ENCODE results near the gene ARHGAP1.

Gene ARHGAP1

DNA sequence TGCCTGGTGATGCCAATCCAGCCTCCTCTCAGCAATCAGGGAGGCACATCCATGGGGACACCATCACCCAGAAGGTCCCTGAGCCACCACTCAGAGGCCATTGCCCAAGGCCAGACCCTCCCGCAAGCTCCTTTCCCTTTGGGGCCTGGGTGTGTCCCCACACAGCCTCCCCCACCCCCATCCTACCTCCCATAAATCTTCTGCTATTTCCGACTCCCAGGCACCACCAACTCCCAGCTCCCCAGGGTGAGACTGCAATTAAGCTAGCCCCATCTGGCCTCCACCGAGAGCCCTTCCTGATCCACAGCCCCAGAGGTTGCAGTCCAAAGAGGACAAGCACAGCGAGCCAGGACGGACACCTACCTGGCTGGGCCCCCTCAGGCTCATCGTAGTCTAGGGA lies 6.3 kb downstream of the ARHGAP1 start:
- DNase-seq (ENCODE audit: low spot score): no peak

DNA sequence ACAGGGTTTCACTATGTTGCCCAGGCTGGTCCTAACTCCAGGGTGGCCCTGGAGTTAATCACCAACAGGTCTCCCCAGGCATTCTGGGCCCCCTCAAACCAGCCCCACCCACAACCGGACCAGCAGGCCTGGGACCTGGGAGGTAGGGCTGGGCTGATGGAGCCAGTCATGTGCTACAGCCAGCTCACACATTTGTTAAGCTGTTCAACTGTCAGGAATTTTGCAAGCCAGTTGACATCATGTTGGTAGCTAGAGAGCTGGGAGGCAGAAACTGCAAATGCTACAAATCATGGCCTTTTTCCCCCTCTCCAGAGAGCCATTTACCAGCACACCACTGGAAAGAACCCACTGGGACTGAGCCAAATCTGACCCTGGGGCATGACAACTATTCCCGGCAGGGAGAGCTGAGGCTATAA lies 6.8 kb downstream of the ARHGAP1 start:
- DNase-seq (ENCODE audit: low spot score): peak; percentile 42

DNA sequence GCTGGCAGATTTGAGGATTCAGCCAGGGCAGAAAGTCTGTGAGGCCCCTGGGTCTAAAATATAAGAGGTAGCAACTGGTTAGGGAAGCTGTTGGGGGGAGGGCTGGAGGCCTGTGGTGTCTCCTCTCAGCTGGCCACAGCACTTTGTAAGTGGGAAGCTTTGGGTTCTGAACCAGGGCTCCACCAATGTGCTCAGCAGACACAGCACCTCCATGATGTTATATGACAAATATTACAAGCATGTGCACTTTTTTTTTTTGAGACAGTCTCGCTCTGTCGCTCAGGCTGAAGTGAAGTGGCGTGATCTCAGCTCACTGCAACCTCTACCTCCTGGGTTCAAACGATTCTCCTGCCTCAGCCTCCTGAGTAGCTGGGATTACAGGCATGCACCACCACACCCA lies 8.0 kb downstream of the ARHGAP1 start:
- no peak for DNase-seq (ENCODE audit: low spot score)

DNA sequence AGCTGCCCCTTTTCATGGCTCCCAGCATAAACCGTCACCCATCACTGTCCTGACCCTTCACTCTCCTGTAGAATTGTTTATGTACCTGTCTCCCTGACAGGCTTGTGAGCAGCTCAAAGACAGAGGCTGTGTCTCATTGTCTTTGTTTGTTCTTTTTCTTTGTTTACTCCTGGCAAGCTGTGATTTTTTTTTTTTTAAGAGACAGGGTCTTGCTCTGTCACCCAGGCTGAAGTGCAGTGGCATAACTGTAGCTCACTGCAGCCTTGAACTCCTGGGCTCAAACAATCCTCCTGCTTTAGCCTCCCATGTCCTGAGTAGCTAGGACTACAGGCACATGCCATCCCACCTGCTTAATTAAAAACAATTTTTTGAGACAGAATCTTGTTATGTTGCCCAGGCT lies 9.7 kb downstream of the ARHGAP1 start:
- DNase-seq (ENCODE audit: low spot score): no peak

DNA sequence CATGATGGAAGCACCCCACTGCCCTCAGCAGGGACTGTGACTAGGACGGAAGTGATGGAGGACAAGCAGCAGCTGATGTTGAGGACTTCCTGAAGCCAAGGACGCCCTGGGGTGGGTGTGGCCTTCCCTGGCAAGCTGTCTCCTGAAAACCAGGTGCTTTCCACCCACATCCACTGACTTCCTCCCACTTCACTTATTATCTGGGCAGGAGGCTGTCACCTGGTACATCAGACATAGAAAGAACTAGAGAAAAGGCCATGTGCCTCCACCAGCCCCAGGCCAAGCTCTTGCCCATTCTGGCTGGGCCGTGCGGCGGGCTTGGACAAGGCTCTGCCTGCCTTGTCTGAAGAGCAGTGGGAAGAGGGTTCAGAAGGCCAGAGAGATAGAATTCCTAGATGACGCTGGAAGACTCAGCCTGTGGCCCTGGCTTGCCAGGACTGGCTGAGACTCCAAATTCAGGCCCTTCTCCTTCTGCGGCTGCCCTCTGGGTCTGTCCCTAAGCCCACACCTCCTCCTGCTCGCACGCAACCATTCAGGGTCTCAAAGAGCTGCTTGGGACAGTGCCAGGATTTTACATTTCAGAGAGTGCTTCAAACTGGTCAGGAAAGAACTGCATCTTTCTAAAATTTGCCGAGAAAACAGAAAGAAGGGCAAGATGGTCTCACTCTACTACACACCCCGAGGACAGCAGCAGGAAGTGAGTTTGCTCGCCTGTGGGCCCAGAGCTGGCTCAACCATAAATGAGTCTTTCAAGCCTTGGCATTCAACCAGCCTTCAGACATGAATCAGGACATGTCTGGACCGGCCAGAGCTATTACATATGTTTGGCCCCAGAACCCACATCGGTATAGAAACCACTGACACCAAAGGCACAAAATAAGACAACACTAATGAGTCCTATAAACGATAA lies 13.3 kb downstream of the ARHGAP1 start:
- DNase-seq (ENCODE audit: low spot score): peak; percentile 53

DNA sequence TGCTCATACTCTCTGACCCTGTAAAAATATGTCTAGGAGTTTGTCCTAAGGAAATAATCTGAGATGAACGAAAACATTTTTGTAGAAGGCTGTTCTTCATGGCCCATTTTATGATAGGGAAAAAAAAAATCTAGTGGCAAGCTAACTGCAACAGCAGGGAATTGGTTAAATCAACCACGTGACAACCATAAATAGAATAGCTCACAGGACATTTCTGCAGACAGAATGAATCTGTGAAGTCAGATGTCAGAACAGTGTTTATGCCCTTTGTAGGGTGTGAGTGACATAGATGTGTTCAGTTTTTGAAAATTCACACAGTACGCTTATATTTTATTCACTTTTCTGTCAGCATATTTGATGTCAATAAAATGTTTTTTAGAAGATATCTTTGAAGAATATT lies 16.1 kb downstream of the ARHGAP1 start:
- no peak for DNase-seq (ENCODE audit: low spot score)

DNA sequence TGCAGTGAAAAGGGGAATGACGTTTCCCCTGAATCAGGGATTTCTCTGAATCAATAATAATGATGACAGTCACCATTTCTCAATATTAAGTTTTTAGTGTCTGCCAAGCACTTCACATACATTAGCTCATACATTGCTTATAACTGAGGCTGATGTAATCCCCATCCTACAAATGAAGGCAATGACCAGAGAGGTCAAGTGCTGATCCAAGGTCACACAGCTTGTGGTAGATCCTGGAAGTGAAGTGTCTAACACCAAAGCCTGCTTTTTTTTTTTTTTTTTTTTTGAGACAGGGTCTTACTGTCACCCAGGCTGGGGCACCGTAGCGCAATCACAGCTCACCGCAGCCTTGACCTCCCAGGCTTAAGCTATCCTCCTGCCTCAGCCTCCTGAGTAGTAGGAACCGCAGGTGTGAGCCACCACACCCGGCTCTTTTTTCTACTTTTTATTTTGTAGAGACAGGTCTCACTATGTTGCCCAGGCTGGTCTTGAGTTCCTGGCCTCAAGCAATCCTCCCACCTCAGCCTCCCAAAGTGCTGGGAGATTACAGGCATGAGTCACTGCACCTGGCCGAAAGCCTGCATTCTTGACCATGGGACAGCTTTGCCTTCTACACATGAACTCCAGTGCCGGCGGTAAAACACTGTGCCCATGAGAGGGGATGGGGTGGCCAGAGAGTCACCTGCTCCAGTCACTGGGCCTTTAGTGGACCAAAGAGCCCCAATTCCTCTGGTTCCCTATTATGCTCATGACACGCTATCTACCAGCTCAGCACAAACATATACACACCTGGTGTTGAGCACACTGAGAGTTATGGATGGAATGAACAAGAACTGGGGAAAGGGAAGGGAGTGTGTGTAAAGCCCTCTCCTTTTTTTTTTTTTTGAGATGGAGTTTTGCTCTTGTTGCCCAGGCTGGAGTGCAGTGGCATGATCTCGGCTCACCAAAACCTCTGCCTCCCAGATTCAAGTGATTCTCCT lies 17.4 kb downstream of the ARHGAP1 start:
- DNase-seq (ENCODE audit: low spot score): no peak

DNA sequence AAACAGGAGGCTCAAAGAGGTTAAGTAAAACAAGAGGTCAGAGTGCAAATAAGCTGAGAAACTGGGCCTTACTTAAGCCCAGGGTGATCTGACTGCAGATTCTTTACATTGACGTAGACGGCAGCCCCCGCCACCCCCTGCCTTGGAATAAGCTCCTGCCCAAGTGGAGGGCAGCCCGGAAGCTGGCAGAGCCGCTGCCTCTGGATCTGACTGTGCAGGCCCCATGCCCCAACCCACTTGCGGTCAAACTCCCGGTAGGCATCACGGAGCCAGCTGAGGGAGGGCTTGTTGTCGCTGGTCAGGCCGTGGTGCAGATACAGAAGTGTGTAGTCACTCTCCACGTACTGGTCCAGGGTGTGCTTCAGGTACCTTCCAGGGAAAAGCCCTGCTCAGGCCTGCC lies 18.6 kb downstream of the ARHGAP1 start:
- no peak for DNase-seq (ENCODE audit: low spot score)

DNA sequence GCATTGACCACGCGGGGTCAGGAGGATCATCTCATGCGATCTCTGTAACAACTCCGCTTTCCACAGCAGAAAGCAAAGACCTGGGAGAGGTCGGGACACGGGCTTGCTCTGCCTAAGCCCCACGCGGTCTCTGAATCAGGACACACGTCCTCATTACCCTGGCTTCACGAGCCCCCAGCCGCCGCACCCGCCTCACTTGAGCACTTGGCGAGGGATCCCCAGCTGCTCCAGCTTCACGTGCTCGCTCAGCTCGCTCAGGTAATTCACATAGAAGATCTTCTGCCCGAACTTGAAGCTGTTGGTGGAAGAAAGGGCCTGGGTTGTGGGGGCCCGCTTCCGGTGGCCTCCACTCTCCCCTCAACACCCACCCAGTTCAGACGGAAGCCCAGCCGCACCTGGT lies 19.6 kb downstream of the ARHGAP1 start:
- DNase-seq (ENCODE audit: low spot score): no peak

DNA sequence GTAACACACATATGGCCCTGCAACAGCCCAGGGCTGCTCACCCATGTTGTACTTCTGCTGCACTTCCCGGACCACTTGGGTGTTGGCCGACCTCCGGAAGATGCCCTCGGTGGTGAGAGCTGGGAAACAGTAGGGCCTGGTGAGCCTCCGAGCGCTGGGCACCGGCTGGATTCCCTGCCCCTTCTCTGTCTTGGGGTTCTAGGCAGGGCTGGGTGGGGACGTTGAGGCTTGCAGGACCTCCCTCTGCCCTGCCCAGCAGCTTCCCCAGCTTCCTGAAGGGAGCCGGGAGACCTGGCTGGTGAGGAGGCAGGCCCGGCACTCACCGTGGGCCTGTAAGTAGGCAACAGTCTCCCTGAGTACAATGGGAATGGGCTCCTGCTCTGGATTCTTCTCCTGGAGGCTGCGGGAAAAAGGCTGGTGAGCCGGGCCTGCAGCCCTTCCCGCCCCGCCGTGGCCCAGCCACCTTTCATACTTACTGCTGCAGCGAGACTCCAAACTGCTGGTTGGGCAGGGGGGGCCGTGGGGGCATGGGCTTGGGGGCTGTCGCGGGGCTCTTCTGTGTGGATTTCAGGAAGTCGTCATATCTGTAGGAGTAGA lies 20.2 kb downstream of the ARHGAP1 start:
- no peak for DNase-seq (ENCODE audit: low spot score)

DNA sequence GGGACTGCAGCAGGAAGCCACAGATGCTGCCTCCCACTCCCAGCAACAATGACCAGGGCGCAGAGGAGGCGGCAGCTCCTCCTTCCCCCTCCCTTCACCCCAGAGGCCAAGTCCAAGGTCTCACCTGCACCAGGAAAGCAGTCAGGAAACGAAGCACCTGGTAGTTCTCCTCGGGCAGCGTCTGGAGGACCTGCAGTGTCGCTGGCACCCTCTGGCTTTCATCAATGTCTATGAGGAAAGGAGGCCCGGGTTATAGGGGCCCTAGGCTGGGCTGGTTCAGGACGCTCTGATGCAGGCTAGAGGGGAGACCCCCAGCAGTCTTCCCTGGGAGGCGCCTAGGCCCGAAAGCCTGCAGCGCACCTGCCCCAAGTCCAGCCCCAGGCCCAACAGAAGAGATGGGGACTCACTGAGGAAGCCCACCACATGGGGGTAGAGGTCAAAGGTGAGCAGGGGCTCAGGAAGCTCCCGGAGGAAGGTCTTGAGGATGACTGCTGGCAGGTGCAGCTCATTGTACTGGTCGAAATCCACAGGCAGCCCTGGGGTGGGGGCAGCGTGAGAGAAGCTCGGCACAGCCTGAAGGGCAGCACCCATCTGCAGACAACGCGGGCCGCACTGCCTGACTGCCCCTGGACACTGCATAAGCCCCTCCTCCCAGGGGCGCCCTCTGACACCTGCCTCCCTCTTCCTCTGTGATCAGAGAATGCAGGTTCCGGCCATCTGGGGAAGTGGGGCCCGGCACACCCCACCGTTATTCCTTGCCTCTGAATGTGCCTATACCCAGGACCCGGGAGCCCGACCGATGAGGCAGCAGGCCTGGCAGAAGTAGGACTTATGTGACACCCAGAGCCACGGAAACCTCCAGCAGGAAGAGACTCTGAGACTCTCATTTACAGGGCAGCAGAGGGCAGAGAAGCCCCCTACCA lies 20.9 kb downstream of the ARHGAP1 start:
- no peak for DNase-seq (ENCODE audit: low spot score)

DNA sequence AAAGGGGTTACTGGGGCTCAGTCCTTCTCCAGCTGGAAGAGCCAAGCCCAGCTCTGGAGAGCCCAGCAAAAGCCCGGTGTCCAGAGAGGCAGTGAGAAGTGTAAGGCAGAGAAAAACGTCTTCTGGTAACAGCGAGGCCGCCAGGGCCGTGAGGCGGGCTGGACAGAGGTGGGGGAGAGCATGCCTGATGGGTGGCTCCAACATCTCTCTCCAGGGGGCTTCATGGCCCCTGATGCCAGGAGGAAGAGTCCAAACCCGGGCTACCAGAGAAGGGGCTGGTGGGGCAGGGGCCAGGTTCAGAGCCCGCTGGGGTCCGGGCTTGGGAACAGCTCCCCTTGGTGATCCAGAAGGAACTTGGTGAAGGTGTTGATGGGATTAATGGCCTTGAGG lies 21.7 kb downstream of the ARHGAP1 start:
- no peak for DNase-seq (ENCODE audit: low spot score)

DNA sequence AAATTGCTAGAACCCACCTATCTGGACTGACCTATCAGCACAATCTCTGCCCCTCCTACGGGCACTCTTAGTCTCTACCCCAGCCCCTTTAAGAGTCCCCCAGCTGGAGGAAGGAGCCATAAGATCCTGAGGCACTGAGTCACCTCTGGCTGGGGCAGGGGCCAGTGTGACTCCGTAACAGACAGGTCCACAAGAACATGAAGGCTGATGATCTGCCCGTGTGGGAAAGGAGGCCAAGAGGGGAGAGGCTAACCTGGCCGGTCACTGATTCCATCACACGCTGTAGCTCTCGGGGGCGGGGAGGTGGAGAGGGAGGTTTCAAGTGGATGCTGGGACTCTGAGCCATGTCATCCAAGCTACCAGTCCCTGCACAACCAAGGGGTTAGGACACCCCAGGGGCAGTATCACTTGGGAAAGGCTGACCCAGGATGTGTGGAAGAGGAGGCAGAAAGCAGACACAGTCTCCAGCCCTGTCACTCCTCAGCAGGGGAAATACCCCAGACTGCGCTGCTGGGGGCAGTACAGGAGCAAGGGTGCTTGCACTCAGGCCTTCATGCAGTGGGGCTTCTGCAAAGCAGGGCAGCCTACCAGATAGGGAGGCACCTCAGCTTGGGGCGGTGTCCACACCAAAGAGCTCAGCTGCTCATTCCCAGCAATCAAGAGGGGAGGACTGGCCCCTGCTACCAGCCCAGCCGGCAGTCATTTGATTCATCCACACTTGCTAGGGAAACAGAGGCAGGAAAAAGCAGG lies 22.3 kb downstream of the ARHGAP1 start:
- DNase-seq (ENCODE audit: low spot score): no peak

DNA sequence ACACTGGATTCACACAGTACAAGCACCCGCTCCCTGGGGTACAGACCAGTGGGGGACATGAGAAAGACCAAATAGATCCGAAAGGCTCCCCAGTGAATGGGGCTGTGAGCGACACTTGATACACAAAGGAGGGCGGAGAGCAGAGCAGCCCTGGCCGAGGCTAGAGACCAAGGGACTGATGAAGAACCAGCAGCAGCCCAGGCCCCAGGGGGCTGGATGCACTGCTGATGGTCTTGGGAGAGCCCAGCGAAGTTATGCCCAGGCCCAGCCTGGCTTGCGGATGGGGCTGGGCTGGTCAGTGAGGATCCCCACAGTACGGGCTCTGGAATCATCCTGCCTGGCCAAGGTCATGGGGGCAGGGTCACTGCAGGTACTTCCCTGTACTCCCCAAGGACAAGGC lies 23.2 kb downstream of the ARHGAP1 start:
- no peak for DNase-seq (ENCODE audit: low spot score)

DNA sequence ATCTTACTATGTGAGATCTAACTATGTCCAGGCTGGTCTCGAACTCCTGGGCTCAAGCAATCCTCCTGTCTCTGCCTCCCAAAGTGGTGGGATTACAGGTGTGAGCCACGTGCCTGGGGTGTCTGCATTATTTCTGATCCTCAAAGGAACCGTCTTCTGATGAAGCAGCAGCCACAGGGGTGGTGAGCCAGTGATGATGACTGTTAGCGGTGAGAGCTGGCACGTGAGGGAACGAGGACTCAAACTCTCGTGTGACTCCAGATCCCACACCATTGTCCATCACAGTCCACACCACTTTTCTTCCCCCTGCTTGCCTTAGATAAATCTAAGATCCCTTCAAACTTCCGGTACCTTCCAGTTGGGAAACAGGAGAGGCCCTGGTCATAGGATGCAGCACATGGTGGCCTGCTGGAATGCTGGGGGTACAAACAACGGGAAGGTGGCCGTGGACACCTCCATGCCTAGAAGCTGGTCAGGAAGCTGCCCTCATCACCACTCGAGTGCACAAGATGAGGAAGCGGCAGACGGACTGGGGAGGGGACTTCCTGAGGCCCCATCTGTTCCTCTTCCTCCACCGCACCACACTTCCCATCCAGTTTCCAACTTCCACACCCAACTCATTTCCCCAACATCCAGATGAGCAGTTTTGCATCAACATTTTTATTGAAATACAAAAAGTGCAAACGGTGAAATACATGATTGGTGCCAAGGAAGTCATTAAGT lies 23.8 kb downstream of the ARHGAP1 start:
- no peak for DNase-seq (ENCODE audit: low spot score)

DNA sequence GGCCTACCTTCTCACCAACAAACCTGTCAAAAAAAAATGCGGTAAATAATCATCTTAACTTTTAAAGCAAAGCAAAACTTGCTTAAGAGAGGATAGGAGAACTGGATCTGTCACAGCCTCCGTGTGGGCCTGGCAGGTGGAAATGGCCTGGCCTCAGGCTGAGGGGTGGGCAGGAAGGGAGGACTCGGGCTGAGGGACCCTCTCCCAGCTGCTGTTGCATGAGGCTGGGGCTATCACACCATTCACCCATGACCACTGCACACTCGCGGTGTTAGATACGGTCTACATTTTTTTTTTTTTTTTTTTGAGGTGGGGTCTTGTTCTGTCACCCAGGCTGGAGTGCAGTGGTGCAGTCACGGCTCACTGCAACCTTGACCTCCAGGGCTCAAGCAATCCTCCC lies 24.5 kb downstream of the ARHGAP1 start:
- no peak for DNase-seq (ENCODE audit: low spot score)

DNA sequence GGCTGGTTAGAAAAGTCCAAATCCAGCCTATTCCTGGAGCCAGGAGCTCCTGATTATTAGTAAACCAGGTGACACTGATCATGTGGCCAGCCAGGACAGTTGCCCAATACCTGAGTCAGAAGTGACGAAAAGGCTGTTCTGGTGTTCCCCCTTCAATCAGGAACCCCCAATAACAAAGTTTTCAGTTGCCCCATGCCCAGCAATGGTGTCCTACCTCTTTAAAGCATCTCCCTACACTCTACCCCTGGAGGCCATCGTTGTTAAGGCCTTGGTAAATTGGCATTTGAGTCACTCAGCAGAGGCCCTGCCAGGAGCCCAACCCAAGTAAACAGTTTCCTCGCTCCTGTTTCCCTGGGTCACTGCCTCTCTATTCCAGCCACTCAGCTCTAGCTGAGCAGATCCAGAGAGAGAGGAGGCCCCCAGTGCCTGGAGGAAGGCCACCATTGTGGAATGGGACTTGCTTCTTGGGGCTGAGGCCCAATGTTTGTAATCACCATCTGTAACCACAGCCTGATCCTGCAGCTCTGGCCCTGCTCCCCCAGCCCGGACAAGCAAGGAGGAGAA lies 25.0 kb downstream of the ARHGAP1 start:
- DNase-seq (ENCODE audit: low spot score): peak; percentile 91

DNA sequence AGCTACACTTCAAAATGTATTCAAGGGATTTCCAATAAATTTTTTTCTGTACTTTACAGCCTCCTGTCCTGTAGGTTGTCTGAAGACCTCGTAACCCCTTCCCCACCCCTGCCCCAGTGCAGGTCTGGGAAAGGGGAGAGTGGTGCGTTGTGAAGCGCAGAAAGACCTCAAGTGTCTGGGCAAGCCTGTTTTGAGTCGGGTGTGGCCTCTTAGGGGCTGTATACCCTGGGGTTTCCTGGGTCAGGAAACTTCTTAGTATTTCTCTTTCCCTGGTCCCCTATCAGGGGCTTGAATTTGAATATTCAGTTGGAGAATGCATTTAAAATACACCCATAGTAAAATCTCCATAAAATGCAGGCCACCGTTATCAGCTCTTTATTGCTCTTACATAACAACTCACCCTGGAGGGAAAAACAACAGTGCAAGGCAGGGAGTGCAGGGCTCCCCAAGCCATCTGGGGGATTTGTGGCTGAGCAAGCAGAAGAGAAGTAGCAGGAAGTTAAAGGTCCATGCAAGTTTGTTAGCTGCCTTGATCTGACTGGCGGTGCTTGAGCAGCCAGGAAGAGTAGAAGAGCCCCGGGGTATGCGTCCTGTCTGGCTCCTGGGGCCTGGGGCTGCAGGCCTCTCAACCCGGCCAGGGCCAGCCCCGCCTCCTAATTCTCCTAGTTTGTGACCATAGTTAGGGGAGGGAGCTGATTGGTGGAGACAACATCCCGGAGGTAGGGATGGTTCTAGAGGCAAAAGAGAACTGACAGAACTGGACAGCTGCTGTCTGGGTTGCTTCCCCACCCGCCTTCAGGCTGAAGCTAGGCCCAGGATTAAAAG lies 25.7 kb downstream of the ARHGAP1 start:
- DNase-seq (ENCODE audit: low spot score): peak; percentile 33
